ENCODE measurements around the gene LRG1. TPM values are rescaled to one million over a fixed set of nuclear protein-coding genes. Genes with fewer than 3 reads are reported as not detected.
A peak's percentile ranks its signal among the peaks of the same experiment; 100 is the strongest.

Gene LRG1
- total and polyA plus RNA-seq, 2 experiments from 2014 or later, result 6.3 to 9.8 TPM

GRCh38 chr19:4559569-4559968 lies 19.7 kb upstream of the LRG1 start, which contains the start of gene SEMA6B:
Gene SEMA6B (minus strand): TSS chr19:4559684. CDS start chr19:4558457, 1,227 bp downstream.
- Histone ChIP-seq H3K9me3 (ENCODE audit: low read depth) (no peaks in the 10 kb centered on the region), H3K4me2 (peak within 1 kb of the TSS; percentile 72), H3K9me2 (replicated peaks; ENCODE audit: insufficient read depth) (no peaks in the 10 kb centered on the region), H3K27ac (no peak within 1 kb of the TSS), H4K20me1 (ENCODE audit: insufficient read depth, poor library complexity, severe bottlenecking) (no peaks in the 10 kb centered on the region), H3K36me3 (replicated peaks; ENCODE audit: insufficient read depth, low read depth) (no peaks in the 10 kb centered on the region), H3K4me1 (ENCODE audit: insufficient read depth) (no peaks in the 10 kb centered on the region), H3K4me3 (no peak within 1 kb of the TSS), H2AFZ (no peak within 1 kb of the TSS), H3K79me2 (no peaks in the 10 kb centered on the region), H3K27me3 (no peaks in the 10 kb centered on the region)
- DNase-seq (ENCODE audit: low spot score), result peak; percentile 2
- TF ChIP-seq EZH2 (IDR thresholded peaks at IDR 0.05; ENCODE audit: borderline replicate concordance) (no peak), EZH2phosphoT487 (IDR thresholded peaks at IDR 0.05; ENCODE audit: low read depth, severe bottlenecking, unreplicated experiment) (no peak), CTCF (IDR thresholded peaks at IDR 0.05; ENCODE audit: poor library complexity) (no peak)
- WGBS (ENCODE audit: low lambda C conversion rate, missing lambda C conversion rate), result 94% methylated on average over 13 of the region's 13 CpGs

- no peak overlapping the region for H2AFZ ChIP-seq
- H3K27ac ChIP-seq, result no peak overlapping the region
- peak; percentile 52 for DNase-seq (ENCODE audit: low spot score)
- H4K20me1 ChIP-seq (ENCODE audit: insufficient read depth, poor library complexity, severe bottlenecking), result no peaks in the 10 kb centered on the region
- no peak overlapping the region for H3K4me3 ChIP-seq
- peak overlapping the region; percentile 72 for H3K4me2 ChIP-seq
- 35% methylated on average over 34 of the region's 44 CpGs for WGBS (ENCODE audit: low lambda C conversion rate, missing lambda C conversion rate)
- H3K27me3 ChIP-seq, result no peaks in the 10 kb centered on the region
- H3K9me2 ChIP-seq (replicated peaks; ENCODE audit: insufficient read depth), result no peaks in the 10 kb centered on the region
- H3K79me2 ChIP-seq, result no peaks in the 10 kb centered on the region
- H3K36me3 ChIP-seq (replicated peaks; ENCODE audit: insufficient read depth, low read depth), result no peaks in the 10 kb centered on the region
- TF ChIP-seq EZH2 (IDR thresholded peaks at IDR 0.05; ENCODE audit: borderline replicate concordance), result no peak
- TF ChIP-seq CTCF (IDR thresholded peaks at IDR 0.05; ENCODE audit: poor library complexity), result peak; percentile 95
- H3K9me3 ChIP-seq (ENCODE audit: low read depth), result no peaks in the 10 kb centered on the region
- no peaks in the 10 kb centered on the region for H3K4me1 ChIP-seq (ENCODE audit: insufficient read depth)
These were observed 18.4 kb upstream of the LRG1 start for GRCh38 chr19:4557971-4558941.

GRCh38 chr19:4557144-4557970 lies 17.5 kb upstream of the LRG1 start:
- Histone ChIP-seq H3K27ac (no peak overlapping the region), H3K4me2 (no peak overlapping the region)

More at GRCh38 chr19:4557144-4557970, 17.5 kb upstream of the LRG1 start:
- no peaks in the 10 kb centered on the region for H3K9me2 ChIP-seq (replicated peaks; ENCODE audit: insufficient read depth)
- no peaks in the 10 kb centered on the region for H3K79me2 ChIP-seq
- H3K4me1 ChIP-seq (ENCODE audit: insufficient read depth), result no peaks in the 10 kb centered on the region
- peak; percentile 12 for DNase-seq (ENCODE audit: low spot score)
- WGBS (ENCODE audit: low lambda C conversion rate, missing lambda C conversion rate), result 91% methylated on average over 30 of the region's 33 CpGs
- H3K36me3 ChIP-seq (replicated peaks; ENCODE audit: insufficient read depth, low read depth), result no peaks in the 10 kb centered on the region
- H3K4me3 ChIP-seq, result no peak overlapping the region
- H3K27me3 ChIP-seq, result no peaks in the 10 kb centered on the region
- no peak overlapping the region for H2AFZ ChIP-seq
- no peaks in the 10 kb centered on the region for H4K20me1 ChIP-seq (ENCODE audit: insufficient read depth, poor library complexity, severe bottlenecking)
- H3K9me3 ChIP-seq (ENCODE audit: low read depth), result no peaks in the 10 kb centered on the region
- TF ChIP-seq EZH2 (IDR thresholded peaks at IDR 0.05; ENCODE audit: borderline replicate concordance), result no peak
- no peak for TF ChIP-seq CTCF (IDR thresholded peaks at IDR 0.05; ENCODE audit: poor library complexity)
- TF ChIP-seq EZH2phosphoT487 (IDR thresholded peaks at IDR 0.05; ENCODE audit: low read depth, severe bottlenecking, unreplicated experiment), result no peak

All from hepatocyte (in vitro differentiated cells).